ENCODE measurements around the gene SLC5A2. TPM values are rescaled to one million over a fixed set of nuclear protein-coding genes. Genes with fewer than 3 reads are reported as not detected.
"Not testable (repeated sequence)": the region's sequence is repeated elsewhere in the genome, so short reads cannot be mapped to it uniquely, and the experiment has no call there.

SLC5A2 gene
- polyA plus RNA-seq, 3 donors = 39.0 to 73.9 (median 54.2) TPM

- no peak for DNase-seq (ENCODE audit: extremely low read depth in 1 of 11, low read depth in 9 of 11, low spot score in 4 of 11)
Observed at GRCh38 chr16:31487071-31487719, 4.3 kb downstream of the SLC5A2 start.

- DNase-seq (ENCODE audit: extremely low read depth in 1 of 11, low read depth in 9 of 11, low spot score in 4 of 11) = peak in 2 of 11 donors; percentile 32 to 55
Observed at GRCh38 chr16:31487720-31488467, 5.0 kb downstream of the SLC5A2 start.

GRCh38 chr16:31488468-31489297 lies 5.8 kb downstream of the SLC5A2 start:
- no peak for DNase-seq (ENCODE audit: extremely low read depth in 1 of 11, low read depth in 9 of 11, low spot score in 4 of 11)

- DNase-seq (ENCODE audit: extremely low read depth in 1 of 11, low read depth in 9 of 11, low spot score in 4 of 11) = no peak
Observed at GRCh38 chr16:31489298-31489564, 6.3 kb downstream of the SLC5A2 start.

GRCh38 chr16:31489616-31490584 lies 7.0 kb downstream of the SLC5A2 start:
- no peak for DNase-seq (ENCODE audit: extremely low read depth in 1 of 11, low read depth in 9 of 11, low spot score in 4 of 11)

GRCh38 chr16:31491778-31492418 lies 9.0 kb downstream of the SLC5A2 start:
- DNase-seq (ENCODE audit: extremely low read depth in 1 of 11, low read depth in 9 of 11, low spot score in 4 of 11) = no peak

GRCh38 chr16:31493506-31494125 lies 10.7 kb downstream of the SLC5A2 start:
- DNase-seq (ENCODE audit: extremely low read depth in 1 of 11, low read depth in 9 of 11, low spot score in 4 of 11) = no peak

- DNase-seq (ENCODE audit: extremely low read depth in 1 of 11, low read depth in 9 of 11, low spot score in 4 of 11) = no peak
Observed at GRCh38 chr16:31496670-31497069, 13.7 kb downstream of the SLC5A2 start.

- DNase-seq (ENCODE audit: extremely low read depth in 1 of 11, low read depth in 9 of 11, low spot score in 4 of 11) = no peak
Observed at GRCh38 chr16:31498493-31498892, 15.6 kb downstream of the SLC5A2 start.

- no peak for DNase-seq (ENCODE audit: extremely low read depth in 1 of 11, low read depth in 9 of 11, low spot score in 4 of 11)
Observed at GRCh38 chr16:31499928-31500327, 17.0 kb downstream of the SLC5A2 start.

GRCh38 chr16:31501226-31501965 lies 18.5 kb downstream of the SLC5A2 start:
- DNase-seq (ENCODE audit: extremely low read depth in 1 of 11, low read depth in 9 of 11, low spot score in 4 of 11) = no peak

GRCh38 chr16:31501966-31502348 lies 19.0 kb downstream of the SLC5A2 start:
- no peak for DNase-seq (ENCODE audit: extremely low read depth in 1 of 11, low read depth in 9 of 11, low spot score in 4 of 11)

- no peak for DNase-seq (ENCODE audit: extremely low read depth in 1 of 11, low read depth in 9 of 11, low spot score in 4 of 11)
Observed at GRCh38 chr16:31502981-31503380, 20.1 kb downstream of the SLC5A2 start.

- not testable (repeated sequence) for DNase-seq (ENCODE audit: extremely low read depth in 1 of 11, low read depth in 9 of 11, low spot score in 4 of 11)
Observed at GRCh38 chr16:31503555-31503954, 20.6 kb downstream of the SLC5A2 start.

GRCh38 chr16:31504159-31504558 lies 21.2 kb downstream of the SLC5A2 start:
- no peak for DNase-seq (ENCODE audit: extremely low read depth in 1 of 11, low read depth in 9 of 11, low spot score in 4 of 11)

GRCh38 chr16:31505483-31505882 lies 22.6 kb downstream of the SLC5A2 start:
- no peak for DNase-seq (ENCODE audit: extremely low read depth in 1 of 11, low read depth in 9 of 11, low spot score in 4 of 11)

- DNase-seq (ENCODE audit: extremely low read depth in 1 of 11, low read depth in 9 of 11, low spot score in 4 of 11) = no peak
Observed at GRCh38 chr16:31507617-31507928, 24.6 kb downstream of the SLC5A2 start.
